Activated effector memory CD4-positive, alpha-beta T cell treated with Interleukin-2 at 50 U/mL for 16 hours (primary cell): Measurements from ENCODE around the gene RYR2.

Experiments
- DNase-seq: peaks from one replicate; pipeline ENCODE4 v3.0.0-alpha.2; 2020

RYR2 gene

GRCh38 chr1:237754627-237755026 is 712.6 kb downstream of the RYR2 start:
- DNase-seq: no peak

DNA sequence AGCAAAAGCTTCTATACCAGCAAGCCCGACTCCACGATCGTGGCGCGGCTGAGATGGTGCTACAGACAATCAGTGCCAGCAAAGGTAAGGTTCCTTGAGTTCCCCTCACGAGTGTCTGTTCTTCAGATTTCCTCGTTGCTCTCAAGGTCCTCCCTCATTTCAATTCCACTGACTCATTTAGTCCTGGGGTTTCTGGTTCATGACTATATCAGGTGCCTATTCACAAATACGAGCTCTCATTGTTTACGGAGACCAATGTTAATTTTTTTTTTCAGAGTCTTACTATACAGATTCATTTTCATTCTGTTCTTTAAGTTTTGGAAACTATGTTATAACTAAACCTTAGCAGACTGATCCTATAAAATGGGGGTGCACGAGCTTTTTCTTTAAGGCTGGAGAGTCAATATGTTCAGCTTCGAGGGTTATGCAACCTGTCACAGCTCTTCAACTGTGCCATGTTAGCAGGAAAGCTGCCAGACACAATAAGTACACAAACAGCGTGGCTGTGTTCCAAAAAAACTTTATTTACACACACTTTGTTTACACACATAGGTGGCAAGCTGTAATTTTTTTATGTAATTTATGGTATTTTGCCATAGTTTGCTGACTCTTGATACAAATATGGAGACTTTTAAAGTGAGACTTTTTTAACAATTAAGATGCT is 714.5 kb downstream of the RYR2 start:
- DNase-seq: no peak

GRCh38 chr1:237759377-237759776 is 717.4 kb downstream of the RYR2 start:
- no peak for DNase-seq

DNA sequence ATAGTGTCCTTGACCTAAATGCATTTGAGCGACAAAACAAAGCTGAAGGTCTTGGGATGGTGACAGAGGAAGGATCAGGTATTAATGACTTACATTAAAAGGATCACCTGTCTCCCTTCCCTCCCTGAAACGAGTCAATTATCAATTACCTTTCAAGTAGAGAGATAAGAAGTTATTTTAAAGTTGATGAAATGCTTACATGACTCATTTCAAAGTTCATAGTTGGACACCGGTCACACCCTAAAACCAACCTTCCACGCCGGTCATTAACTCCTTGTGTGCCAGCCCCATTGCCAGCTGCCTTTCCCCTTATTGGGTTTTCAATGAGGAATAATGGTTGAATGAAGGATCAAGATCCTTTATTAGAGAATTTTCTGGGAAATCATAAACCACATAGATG is 719.0 kb downstream of the RYR2 start:
- DNase-seq: no peak

GRCh38 chr1:237763137-237763536 is 721.2 kb downstream of the RYR2 start:
- DNase-seq: no peak

- DNase-seq: no peak
Measured at GRCh38 chr1:237763751-237764150, 721.8 kb downstream of the RYR2 start.

- DNase-seq: no peak
Measured at GRCh38 chr1:237769916-237770315, 727.9 kb downstream of the RYR2 start.

DNA sequence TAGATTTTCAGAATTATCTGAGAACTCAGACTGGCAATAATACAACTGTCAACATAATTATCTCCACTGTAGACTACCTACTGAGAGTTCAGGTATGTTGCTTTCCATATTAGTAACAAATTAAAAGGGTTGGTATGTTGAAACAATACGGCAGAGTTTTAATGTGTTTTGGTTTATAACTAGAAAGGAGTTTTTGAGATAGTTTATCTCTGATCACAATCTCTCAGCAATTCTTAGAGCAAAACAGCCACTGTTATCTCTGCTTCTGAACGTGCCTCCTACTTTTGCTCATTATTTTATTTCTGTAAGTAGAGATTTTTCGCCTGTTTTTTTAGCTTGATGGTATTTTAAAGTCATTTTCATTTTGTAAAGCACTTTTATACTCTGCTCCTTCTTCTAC is 730.0 kb downstream of the RYR2 start:
- no peak for DNase-seq

GRCh38 chr1:237774246-237774645 is 732.3 kb downstream of the RYR2 start:
- DNase-seq: no peak

DNA sequence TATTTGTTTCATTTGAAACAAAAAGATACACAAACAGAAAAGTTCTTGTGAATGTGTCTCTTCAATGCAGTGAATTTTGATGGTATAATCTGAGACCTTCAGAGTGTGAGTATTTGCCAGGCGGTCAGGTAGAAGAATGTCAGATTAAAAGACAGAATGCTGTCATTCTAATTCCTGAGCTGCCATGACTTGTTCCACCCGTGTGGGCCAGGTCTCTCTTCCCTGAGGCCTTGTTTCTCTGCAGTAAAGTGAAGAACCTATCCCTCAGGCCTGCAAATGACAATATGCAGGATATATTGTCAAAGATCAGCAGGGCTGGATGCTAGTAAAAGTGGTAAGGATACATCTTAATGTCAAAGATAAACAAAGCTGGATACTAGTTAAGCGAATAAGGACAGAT is 737.4 kb downstream of the RYR2 start:
- DNase-seq: no peak

GRCh38 chr1:237786066-237786719 is 744.2 kb downstream of the RYR2 start:
- DNase-seq: no peak

DNA sequence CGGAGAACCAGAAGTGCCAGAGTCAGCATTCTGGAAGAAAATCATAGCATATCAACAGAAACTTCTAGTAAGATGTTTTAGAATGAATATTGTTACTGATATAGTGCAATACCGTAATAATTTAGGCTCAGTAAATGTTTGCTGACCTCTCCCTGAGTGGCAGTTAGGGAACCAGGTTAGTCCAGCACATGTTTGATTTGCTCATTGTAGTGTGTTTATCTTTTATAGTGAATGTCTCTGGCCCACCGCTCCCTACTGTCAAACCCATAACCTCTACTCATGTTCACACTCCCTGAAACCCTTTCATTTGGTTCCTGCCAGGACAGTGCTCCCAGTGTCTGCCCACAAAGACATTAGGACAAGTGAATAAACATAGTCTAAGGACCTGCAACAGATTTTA is 746.1 kb downstream of the RYR2 start:
- no peak for DNase-seq

- no peak for DNase-seq
Measured at GRCh38 chr1:237789619-237790018, 747.6 kb downstream of the RYR2 start.

- DNase-seq: no peak
Measured at GRCh38 chr1:237791592-237791991, 749.6 kb downstream of the RYR2 start.

GRCh38 chr1:237792149-237792548 is 750.2 kb downstream of the RYR2 start:
- no peak for DNase-seq

GRCh38 chr1:237792726-237793125 is 750.7 kb downstream of the RYR2 start:
- DNase-seq: no peak

DNA sequence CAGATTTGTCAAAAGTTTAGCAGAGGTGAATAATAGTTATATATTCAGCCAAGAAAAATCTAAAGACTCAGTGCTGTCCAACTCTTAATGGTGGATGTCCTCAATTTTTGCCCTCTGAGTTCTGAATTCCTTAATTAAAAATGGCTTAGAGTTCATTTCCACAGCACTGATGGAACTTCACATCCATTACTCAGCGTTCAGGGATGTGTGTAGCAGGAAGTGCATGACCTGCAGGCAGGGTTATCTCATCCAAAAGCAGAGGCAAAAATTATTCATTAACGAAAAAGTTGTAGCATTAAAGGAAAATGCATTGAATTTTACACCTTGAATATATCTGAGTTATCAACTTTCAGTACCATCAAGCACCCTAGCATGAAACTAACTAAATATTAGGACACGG is 752.1 kb downstream of the RYR2 start:
- no peak for DNase-seq

GRCh38 chr1:237795558-237795957 is 753.6 kb downstream of the RYR2 start:
- DNase-seq: no peak

GRCh38 chr1:237799762-237800474 is 757.9 kb downstream of the RYR2 start:
- DNase-seq: peak; percentile 3

GRCh38 chr1:237804516-237804915 is 762.5 kb downstream of the RYR2 start:
- no peak for DNase-seq

GRCh38 chr1:237809099-237809498 is 767.1 kb downstream of the RYR2 start:
- no peak for DNase-seq

- DNase-seq: no peak
Measured at GRCh38 chr1:237811633-237812032, 769.6 kb downstream of the RYR2 start.

DNA sequence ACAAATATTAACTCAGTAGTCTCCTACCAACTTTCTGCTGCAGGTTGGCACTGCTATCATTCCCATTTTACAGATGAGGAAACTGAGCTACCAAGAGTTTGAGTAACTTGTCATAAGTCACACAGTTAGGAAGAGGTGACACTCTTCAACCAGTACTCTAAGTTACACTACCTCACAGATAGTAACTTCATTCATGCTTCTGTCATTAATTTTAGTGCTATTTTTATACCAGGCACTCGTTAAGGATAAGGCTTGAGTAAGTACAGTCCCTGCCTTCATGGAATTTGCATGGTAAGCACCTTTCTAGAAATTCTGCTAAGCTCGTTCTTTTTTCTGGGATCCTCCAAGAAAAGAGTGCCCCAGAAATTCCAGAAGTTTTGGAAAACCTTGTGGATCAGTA is 770.1 kb downstream of the RYR2 start:
- DNase-seq: no peak

DNA sequence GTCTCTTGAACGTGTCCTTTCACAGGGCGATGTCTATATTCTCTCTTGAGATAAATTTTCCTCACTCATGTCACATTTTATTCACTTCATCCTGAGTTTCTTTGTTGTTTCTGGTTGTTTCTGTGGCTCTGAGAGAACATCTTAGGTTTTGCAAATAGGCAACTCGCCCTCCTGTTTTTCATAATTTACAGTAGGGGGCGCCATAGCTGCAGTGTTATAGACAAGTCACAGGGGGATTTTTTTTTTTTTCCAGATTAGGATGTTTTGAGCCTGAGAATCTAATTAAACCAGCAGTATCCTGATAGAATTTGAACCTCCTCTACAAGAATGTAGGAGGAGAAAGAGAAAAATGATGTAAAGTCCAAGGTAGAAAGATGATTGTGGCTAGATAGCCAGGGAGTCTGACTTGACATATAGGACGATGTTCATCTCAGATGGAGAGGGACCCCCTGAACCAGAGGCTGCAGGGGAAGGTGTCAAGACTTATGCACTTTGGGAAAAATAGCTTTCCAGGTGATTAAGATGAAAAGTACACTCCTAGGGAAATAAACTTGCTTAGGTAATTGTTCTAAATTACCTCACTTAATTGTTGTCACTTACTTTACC is 772.4 kb downstream of the RYR2 start:
- no peak for DNase-seq
